ENCODE results near the gene KCNH2.

The KCNH2 gene

GRCh38 chr7:150976529-150977381, 1.4 kb downstream of the KCNH2 start:
- in situ Hi-C loops (cut with MboI; ENCODE audit: low sequenced_read_pairs): no loop called here

- in situ Hi-C loops (cut with MboI; ENCODE audit: low sequenced_read_pairs): no loop called here
Measured at GRCh38 chr7:150975536-150976319, 2.4 kb downstream of the KCNH2 start.

GRCh38 chr7:150974468-150975391, 3.4 kb downstream of the KCNH2 start:
- in situ Hi-C loops (cut with MboI; ENCODE audit: low sequenced_read_pairs): no loop called here

- in situ Hi-C loops (cut with MboI; ENCODE audit: low sequenced_read_pairs): no loop called here
Measured at GRCh38 chr7:150973571-150974451, 4.3 kb downstream of the KCNH2 start.

GRCh38 chr7:150972741-150973140, 5.4 kb downstream of the KCNH2 start:
- in situ Hi-C loops (cut with MboI; ENCODE audit: low sequenced_read_pairs): no loop called here

GRCh38 chr7:150972023-150972468, 6.1 kb downstream of the KCNH2 start:
- in situ Hi-C loops (cut with MboI; ENCODE audit: low sequenced_read_pairs): no loop called here

- in situ Hi-C loops (cut with MboI; ENCODE audit: low sequenced_read_pairs): no loop called here
Measured at GRCh38 chr7:150971242-150972022, 6.7 kb downstream of the KCNH2 start.

GRCh38 chr7:150970424-150970823, 7.7 kb downstream of the KCNH2 start:
- in situ Hi-C loops (cut with MboI; ENCODE audit: low sequenced_read_pairs): no loop called here

GRCh38 chr7:150969475-150969874, 8.6 kb downstream of the KCNH2 start:
- in situ Hi-C loops (cut with MboI; ENCODE audit: low sequenced_read_pairs): no loop called here

- in situ Hi-C loops (cut with MboI; ENCODE audit: low sequenced_read_pairs): no loop called here
Measured at GRCh38 chr7:150968734-150969372, 9.3 kb downstream of the KCNH2 start.

GRCh38 chr7:150968056-150968733, 9.9 kb downstream of the KCNH2 start:
- in situ Hi-C loops (cut with MboI; ENCODE audit: low sequenced_read_pairs): no loop called here

GRCh38 chr7:150967349-150967748, 10.8 kb downstream of the KCNH2 start:
- in situ Hi-C loops (cut with MboI; ENCODE audit: low sequenced_read_pairs): no loop called here

GRCh38 chr7:150966002-150966401, 12.1 kb downstream of the KCNH2 start:
- in situ Hi-C loops (cut with MboI; ENCODE audit: low sequenced_read_pairs): no loop called here

- in situ Hi-C loops (cut with MboI; ENCODE audit: low sequenced_read_pairs): no loop called here
Measured at GRCh38 chr7:150965273-150965830, 12.8 kb downstream of the KCNH2 start.

- in situ Hi-C loops (cut with MboI; ENCODE audit: low sequenced_read_pairs): no loop called here
Measured at GRCh38 chr7:150964593-150965111, 13.5 kb downstream of the KCNH2 start.

- in situ Hi-C loops (cut with MboI; ENCODE audit: low sequenced_read_pairs): no loop called here
Measured at GRCh38 chr7:150963707-150964559, 14.2 kb downstream of the KCNH2 start.
